Chondrocyte (in vitro differentiated cells): ENCODE data around the gene OR5A2. TPM values are rescaled to one million over a fixed set of nuclear protein-coding genes. Genes with fewer than 3 reads are reported as not detected.
"Not testable (repeated sequence)": the region's sequence is repeated elsewhere in the genome, so short reads cannot be mapped to it uniquely, and the experiment has no call there.

Source experiments
- DNase-seq: peaks from one replicate; pipeline ENCODE4 v3.0.0; 2021; ENCODE audit warnings: mixed read lengths, low spot score
- H3K27ac Mint-ChIP-seq: one replicate; pipeline ENCODE4 v1.8.0; 2021; ENCODE audit warnings: mild to moderate bottlenecking, moderate library complexity, mixed read lengths; ENCODE audit not compliant: unreplicated experiment
- H3K27me3 Mint-ChIP-seq: 2 replicates; pipeline ENCODE4 v1.8.0; 2021; ENCODE audit warnings: low read depth, mixed read lengths
- H3K36me3 Mint-ChIP-seq: 2 replicates; pipeline ENCODE4 v1.8.0; 2021; ENCODE audit warnings: low read depth, mixed read lengths
- H3K4me1 Mint-ChIP-seq: 2 replicates; pipeline ENCODE4 v1.8.0; 2021; ENCODE audit warnings: low read depth, mild to moderate bottlenecking, mixed read lengths
- H3K4me3 Mint-ChIP-seq: one replicate; pipeline ENCODE4 v1.8.0; 2021; ENCODE audit warnings: mild to moderate bottlenecking, moderate library complexity, mixed read lengths; ENCODE audit not compliant: unreplicated experiment
- H3K9me3 Mint-ChIP-seq: 2 replicates; pipeline ENCODE4 v1.8.0; 2021; ENCODE audit warnings: low read depth, mixed read lengths
- CTCF ChIP-seq: fragments of 200-600 bp; sonication (generic); IDR thresholded peaks from 2 replicates; pipeline ENCODE4 v1.5.0; 2021; ENCODE audit warnings: antibody characterized with exemption, mild to moderate bottlenecking, moderate library complexity
- total RNA-seq: library from RNA; stranded (reverse); gene quantifications from 3 replicates; pipeline ENCODE4 v1.2.1, GENCODE V29; 2021

Gene OR5A2
- total RNA-seq, 1 donor from 2014 or later = not detected

DNA sequence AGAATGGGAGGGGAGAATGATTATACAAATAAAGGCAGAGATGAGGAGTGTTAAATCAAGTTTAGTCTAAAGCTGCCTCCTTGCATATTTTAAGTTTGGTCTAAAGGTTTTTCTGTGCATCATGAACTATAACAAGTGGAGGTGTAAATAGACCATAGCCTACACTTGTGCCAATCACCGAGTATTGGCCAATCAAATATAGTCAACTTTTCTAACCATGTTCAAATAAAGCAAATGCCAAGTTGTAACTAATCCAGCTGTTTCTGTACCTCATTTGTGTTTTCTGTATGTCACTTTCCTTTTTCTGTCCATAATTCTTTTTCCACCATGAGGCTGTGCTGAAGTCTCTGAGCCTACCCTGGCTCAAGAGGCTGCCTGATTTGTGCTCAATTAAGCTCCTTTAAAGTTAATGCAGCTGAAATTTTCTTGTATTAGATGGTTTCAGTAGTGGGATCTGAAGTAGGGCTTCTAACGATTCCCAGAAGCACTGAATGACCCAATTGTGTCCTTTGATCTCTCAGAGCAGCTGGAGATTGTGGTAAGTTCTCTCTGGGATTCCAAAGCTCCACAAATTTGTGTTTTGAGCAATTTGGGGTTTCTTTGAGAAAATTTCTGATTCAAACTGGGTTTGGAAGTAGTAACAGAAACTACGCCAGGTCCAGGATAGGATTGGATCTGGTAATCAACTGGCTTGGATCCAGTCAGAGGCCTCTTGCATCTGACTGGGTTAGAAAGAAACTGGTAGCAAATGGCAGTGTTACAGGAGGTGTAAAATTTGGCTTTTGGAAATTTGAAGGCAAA, 25.6 kb downstream of the OR5A2 start:
- no peaks in the 10 kb centered on the region for H3K36me3 Mint-ChIP-seq
- peaks cover 25% of the 10 kb centered on the region for H3K9me3 Mint-ChIP-seq
- H3K4me3 Mint-ChIP-seq = no peak overlapping the region
- no peak overlapping the region for H3K27ac Mint-ChIP-seq
- no peak for TF ChIP-seq CTCF
- no peaks in the 10 kb centered on the region for H3K4me1 Mint-ChIP-seq
- no peak for DNase-seq
- no peaks in the 10 kb centered on the region for H3K27me3 Mint-ChIP-seq

- H3K27me3 Mint-ChIP-seq = no peaks in the 10 kb centered on the region
- H3K4me1 Mint-ChIP-seq = no peaks in the 10 kb centered on the region
- peaks cover 6% of the 10 kb centered on the region for H3K9me3 Mint-ChIP-seq
- no peaks in the 10 kb centered on the region for H3K36me3 Mint-ChIP-seq
- H3K4me3 Mint-ChIP-seq = no peak overlapping the region
- H3K27ac Mint-ChIP-seq = no peak overlapping the region
- no peak for TF ChIP-seq CTCF
- no peak for DNase-seq
Measured at GRCh38 chr11:59394186-59394585, 32.0 kb downstream of the OR5A2 start.

- peaks cover 17% of the 10 kb centered on the region for H3K9me3 Mint-ChIP-seq
- H3K4me3 Mint-ChIP-seq = no peak overlapping the region
- no peak overlapping the region for H3K27ac Mint-ChIP-seq
- no peak for TF ChIP-seq CTCF
- DNase-seq = no peak
- H3K36me3 Mint-ChIP-seq = peaks cover 3% of the 10 kb centered on the region
- no peaks in the 10 kb centered on the region for H3K27me3 Mint-ChIP-seq
- no peaks in the 10 kb centered on the region for H3K4me1 Mint-ChIP-seq
Measured at GRCh38 chr11:59380263-59381059, 45.8 kb downstream of the OR5A2 start.

DNA sequence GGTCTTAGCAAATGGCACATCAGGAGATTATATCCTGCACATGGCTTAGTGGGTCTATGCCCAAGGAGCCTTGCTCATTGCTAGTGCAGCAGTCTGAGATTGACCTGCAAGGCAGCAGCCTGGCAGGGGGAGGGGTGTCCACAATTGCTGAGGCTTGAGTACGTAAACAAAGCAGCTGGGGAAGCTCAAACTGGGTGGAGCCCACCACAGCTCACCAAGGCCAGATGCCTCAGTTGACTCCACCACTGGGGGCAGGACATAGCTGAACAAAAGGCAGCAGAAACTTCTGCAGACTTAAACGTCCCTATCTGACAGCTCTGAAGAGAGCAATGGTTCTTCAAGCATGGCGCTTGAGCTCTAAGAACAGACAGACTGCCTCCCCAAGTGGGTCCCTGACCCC, 53.9 kb downstream of the OR5A2 start:
- H3K4me3 Mint-ChIP-seq, H3K36me3 Mint-ChIP-seq, DNase-seq, H3K27ac Mint-ChIP-seq, H3K27me3 Mint-ChIP-seq, H3K4me1 Mint-ChIP-seq: not testable (repeated sequence)
- peaks cover 36% of the 10 kb centered on the region for H3K9me3 Mint-ChIP-seq

GRCh38 chr11:59368238-59369022, 57.8 kb downstream of the OR5A2 start:
- no peak overlapping the region for H3K4me3 Mint-ChIP-seq
- H3K9me3 Mint-ChIP-seq = peaks cover 31% of the 10 kb centered on the region
- no peaks in the 10 kb centered on the region for H3K36me3 Mint-ChIP-seq
- TF ChIP-seq CTCF = no peak
- no peak for DNase-seq
- no peak overlapping the region for H3K27ac Mint-ChIP-seq
- H3K27me3 Mint-ChIP-seq = peaks cover 1% of the 10 kb centered on the region
- no peaks in the 10 kb centered on the region for H3K4me1 Mint-ChIP-seq

Other genes starting within 250 kb of the OR5A2 start
- not detected in 3 replicates for gene MPEG1, start 213.5 kb downstream of the OR5A2 start, total RNA-seq
- gene OR5AN1, start 67.5 kb downstream of the OR5A2 start, total RNA-seq = not detected in 3 replicates
- not detected in 3 replicates for gene OR5A1, start 10.1 kb upstream of the OR5A2 start, total RNA-seq
- not detected in 3 replicates for gene OR4D6, start 30.5 kb upstream of the OR5A2 start, total RNA-seq
- gene OR4D10, start 46.9 kb upstream of the OR5A2 start, total RNA-seq = not detected in 3 replicates
- not detected in 3 replicates for gene OR4D11, start 77.2 kb upstream of the OR5A2 start, total RNA-seq
- not detected in 3 replicates for gene OR4D9, start 85.1 kb upstream of the OR5A2 start, total RNA-seq
- 47.3 to 48.4 TPM (median 47.6 TPM) in 3 replicates for gene OSBP, start 189.4 kb upstream of the OR5A2 start, total RNA-seq
- 24.5 to 30.4 TPM (median 28.8 TPM) in 3 replicates for gene PATL1, start 242.6 kb upstream of the OR5A2 start, total RNA-seq